Pons (tissue), 1 donor: ENCODE measurements around the gene UBXN6.

ENCODE experiments used
- DNase-seq: peaks from one replicate; pipeline ENCODE4 v3.0.0-alpha.2; 2016; ENCODE audit warnings: low spot score

The UBXN6 gene

DNA sequence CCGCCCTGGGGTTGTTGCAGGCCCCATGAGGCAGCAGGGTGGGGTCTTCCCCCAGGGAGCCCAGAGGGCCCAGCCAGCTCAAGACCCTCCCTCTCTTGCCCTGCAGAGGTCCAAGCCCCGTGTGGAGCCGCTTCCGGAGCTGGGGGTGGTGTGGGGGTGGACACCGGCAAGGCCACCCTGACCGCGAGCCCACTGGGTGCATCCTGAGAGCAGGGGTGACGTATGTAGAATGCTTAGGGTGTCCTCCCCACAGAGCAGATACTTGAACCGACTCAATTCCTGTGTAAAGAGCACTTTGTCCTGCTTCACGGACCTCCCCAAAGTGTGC, 14.8 kb downstream of the UBXN6 start:
- DNase-seq = no peak

DNA sequence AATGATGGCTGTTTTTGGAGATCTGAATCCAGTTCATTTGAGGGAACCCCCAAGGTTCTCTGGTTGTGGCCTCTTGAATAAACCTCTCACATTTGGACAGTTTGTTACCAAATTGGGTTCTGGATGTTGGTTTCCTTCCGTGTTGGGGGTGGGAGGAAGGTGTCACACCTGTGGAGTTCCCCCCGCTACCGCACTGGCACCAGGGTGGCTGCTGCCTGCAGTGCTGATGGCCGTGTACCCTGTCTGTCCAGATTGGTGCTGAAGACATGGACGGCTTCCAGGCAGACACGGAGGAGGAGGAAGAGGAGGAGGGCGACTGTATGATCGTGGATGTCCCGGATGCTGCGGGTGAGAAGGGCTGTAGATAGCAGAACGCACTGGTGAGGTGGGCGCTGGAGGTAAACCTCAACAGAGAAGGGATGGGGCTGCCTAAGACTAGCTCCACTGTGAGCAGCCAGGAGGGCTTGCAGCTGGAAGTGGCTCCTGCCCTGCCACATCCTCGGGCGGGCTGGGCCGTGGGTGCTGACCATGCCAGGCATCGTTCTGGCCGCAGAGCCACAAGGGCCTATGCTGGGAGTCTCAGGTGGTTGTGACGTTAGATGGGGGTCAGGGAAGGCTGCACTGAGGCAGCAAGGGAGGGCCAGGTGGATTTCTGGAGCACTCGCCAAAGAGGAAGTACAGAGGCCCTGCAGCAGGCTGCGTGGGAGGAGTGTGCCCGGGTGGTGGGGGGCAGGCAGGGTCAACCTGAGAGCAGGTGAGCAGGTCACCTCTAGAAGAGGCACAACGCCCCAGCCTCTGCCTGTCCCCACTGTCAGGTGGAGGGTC, 15.4 kb downstream of the UBXN6 start:
- DNase-seq = no peak

DNA sequence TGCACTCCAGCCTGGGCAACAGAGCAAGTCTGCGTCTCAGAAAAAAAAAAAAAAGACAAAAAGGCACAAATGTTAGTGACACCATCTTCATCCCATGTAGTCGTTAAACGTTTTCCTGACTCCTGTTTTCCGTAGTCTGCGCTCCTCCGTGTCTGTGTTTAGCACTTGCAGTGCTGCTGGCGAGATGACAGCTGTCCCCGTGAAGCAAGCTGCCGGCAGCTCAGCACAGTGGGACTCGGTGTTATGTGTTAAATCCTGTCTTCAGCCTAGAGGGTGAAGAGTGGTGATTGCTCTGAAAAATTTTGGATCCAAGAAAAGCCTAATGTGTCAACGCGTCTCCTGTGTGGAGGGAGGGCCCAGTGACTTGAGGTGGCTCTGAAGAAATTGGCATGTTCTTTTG, 18.4 kb downstream of the UBXN6 start:
- no peak for DNase-seq

GRCh38 chr19:4437103-4437502, 20.5 kb downstream of the UBXN6 start:
- no peak for DNase-seq

- DNase-seq = no peak
These were observed 21.4 kb downstream of the UBXN6 start for GRCh38 chr19:4436231-4436630.

- no peak for DNase-seq
These were observed 23.2 kb downstream of the UBXN6 start for GRCh38 chr19:4434391-4434790.

DNA sequence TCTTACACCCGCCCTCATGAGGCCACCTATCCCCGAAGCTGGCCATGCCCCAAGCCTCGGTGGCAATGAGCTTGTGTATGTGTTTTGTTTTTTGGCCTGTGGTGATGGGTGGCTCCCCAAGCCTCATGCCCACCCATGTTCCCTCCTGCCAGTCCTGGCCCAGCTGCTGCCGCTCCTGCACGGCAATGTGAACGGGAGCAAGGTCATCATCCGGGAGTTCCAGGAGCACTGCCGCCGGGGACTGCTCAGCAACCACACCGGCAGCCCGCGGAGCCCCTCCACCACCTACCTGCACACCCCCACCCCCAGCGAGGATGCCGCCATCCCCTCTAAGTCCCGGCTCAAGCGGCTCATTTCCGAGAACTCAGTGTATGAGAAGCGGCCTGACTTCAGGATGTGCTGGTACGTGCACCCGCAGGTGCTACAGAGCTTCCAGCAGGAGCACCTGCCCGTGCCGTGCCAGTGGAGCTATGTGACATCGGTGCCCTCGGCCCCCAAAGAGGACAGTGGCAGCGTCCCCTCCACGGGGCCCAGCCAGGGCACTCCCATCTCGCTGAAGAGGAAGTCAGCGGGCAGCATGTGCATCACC, 24.6 kb downstream of the UBXN6 start:
- DNase-seq = no peak

DNA sequence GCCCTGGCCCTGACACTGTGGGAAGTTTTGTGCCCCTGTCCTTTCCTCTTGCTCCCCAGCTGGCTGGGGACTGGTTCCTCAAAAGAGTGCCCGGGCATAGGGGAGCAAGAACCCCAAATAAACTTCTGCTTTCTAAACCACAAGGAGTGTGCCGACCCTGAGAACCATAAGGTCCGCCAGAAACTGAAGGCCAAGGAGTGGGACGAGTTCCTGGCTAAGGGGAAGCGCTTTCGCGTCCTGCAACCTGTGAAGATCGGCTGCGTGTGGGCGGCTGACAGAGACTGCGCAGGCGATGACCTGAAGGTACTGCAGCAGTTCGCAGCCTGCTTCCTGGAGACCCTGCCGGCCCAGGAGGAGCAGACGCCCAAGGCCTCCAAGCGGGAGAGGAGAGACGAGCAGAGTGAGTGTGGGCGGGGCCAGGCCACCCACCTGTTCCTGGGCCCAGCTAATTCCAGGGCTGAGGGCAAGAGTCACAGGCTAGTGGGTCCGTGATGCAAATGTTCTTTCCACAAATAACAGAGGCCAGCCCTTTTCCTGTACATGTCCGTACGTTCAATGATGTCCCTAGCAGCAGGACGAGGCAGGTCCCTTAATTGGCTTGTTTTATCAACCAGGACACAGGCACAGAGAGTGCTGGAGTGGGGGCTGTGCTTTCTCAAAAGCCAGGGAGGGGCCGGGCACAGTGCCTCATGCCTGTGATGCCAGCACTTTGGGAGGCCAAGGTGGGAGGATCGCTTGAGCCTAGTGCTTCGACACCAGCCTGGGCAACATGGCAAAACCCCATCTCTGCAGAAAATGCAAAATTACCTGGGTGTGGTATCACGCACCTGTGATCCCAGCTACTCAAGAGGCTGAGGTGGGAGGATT, 25.6 kb downstream of the UBXN6 start:
- DNase-seq = peak; percentile 84

DNA sequence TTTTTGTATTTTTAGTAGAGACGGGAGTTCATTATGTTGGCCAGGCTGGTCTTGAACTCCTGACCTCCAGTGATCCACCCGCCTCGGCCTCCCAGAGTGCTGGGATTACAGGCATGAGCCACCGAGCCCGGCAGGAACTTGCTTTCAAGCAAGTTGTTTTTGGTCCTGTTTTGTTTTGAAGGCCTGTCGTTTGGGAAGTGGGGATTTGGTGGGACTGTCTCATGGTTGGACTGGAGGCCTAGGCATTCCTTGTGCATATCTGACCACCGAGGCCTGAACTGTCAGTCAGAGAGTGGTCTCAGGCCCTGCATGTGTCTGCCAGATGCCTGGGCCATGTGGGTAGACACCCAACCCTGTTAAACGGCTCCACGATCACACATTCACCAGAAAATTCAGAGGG, 26.3 kb downstream of the UBXN6 start:
- no peak for DNase-seq

DNA sequence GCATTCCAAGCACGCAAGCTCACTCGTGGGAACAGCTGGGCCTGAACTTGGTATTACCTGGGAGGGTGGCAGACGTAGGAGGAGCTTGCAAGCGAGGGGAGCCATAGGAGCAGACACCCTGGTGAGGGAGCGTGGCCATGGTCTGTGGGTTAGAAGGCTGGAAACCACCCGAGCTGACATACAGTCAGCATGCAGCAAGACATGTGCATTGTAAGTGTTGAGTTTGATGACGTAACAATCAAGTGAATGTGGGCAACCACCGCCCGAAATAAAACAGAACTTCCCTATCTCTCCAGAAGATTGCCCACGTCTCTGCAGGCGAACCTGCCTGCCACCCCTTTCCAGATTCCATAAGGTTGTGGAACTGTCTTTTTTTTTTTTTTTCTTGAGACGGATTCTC, 26.8 kb downstream of the UBXN6 start:
- peak; percentile 80 for DNase-seq

DNA sequence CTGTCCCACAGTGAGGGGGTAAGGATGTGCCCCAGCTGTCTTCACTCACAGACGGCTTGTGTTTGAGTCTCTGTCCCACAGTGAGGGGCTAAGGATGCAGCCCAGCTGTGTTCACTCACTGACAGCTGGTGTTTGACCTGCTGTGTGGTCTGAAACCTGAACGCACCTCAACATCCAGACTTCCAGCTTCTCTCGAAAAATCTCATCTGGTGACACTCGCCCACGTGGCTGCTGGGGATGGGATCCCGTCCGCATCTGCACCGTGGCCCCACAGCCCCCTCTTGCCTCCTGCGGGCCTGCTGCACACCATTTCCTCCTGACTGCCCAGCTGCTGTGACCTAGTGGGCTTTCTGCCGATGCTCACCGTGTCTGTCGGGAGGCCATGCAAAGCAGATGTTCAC, 27.8 kb downstream of the UBXN6 start:
- DNase-seq = no peak

GRCh38 chr19:4429256-4429655, 28.3 kb downstream of the UBXN6 start:
- DNase-seq = no peak

- DNase-seq = no peak
These were observed 29.1 kb downstream of the UBXN6 start for GRCh38 chr19:4428326-4428975.

DNA sequence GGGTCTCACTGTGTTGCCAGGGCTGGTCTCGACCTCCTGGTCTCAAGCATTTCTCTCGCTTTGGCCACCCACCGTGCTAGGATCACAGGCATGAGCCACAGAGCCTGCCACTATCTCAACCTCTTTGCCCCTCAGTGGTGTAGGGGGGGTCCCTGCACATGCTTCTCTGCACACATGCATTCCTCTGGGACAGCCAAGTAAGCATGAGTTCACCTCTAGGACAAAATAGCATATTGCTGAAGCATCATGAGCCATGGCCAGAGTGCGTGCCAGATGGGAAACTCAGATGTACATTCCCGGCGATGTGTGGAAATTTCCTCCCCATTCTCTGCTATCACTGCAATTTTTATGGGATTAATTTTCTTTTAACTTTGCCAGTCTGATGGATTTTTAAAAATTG, 32.1 kb downstream of the UBXN6 start:
- no peak for DNase-seq

DNA sequence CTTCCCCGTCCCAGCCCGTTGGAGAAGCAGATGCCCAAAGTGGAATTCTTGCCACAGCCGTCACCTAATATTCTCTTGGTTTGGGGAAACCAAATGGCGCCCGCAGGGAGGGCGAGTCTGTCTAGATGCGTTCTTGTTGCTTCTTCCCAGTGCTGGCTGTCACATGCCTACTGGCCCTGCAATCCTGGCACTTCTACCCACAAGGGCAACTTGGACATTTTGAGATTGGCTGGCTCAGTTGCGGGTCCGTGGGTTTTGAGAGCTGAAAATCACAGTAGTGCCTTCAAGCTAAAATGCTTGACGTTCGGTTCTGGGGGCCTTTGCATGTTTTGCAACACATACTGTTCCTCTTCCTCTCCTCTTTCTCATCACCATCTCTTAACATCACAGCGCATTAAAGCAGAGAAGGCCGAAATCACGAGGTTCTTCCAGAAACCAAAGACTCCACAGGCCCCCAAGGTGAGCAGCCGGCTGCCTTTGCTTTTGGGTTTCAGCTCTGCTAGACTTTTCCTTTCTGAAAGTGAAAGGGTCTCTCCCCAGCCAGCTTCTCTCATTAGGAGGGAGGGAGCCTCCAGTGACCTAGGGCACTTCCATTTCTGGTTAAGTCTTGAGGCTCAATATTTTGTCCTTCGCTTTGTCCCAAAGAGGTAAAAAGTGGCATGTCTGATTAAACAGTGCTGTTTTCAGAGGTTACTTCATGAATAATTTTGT, 34.0 kb downstream of the UBXN6 start:
- no peak for DNase-seq

- no peak for DNase-seq
These were observed 41.3 kb downstream of the UBXN6 start for GRCh38 chr19:4416268-4416667.

DNA sequence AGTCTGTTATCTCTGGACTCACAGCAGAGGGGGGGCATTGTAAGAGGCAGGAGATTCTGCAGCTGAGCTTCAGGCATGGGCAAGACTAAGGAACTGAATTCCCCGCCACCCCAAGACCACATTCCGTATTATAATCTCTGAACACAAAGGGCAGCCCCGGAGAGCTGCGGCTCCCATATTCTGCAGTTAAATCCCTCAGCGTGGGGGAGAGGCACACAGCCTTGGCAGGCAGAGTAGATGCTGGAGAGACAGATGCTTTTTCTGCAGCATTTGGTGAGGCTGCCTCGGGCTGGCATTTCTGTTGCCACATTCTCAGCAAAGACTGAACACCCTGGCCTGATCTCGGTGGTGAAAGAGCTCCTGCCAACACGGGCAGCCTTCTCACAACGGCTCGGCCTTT, 42.2 kb downstream of the UBXN6 start:
- no peak for DNase-seq

DNA sequence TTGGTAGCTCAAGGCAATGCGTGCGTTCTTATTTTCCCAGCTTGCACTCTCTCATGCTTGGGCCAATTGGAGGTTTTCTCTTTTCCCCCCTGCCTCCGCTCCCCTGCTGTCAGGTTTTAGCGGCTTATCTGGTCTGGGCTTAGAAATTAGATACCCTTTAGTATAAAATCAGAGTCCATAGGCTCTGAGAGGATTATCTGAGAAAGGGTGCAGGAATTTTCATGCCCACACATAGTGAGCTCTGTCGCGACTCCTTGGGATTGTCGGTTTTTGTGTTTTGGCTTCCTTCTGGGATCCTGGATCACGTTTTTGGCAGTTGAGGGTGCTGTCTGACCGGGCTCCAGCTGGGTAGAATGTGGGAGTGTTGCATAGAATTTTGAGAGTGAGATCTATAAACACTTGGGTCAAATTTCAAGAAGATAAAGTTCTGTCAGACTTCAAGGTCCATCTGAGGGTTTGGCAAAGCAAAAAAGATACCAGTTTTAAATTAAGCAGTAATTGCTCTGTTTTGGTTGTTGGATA, 42.7 kb downstream of the UBXN6 start:
- DNase-seq = no peak

DNA sequence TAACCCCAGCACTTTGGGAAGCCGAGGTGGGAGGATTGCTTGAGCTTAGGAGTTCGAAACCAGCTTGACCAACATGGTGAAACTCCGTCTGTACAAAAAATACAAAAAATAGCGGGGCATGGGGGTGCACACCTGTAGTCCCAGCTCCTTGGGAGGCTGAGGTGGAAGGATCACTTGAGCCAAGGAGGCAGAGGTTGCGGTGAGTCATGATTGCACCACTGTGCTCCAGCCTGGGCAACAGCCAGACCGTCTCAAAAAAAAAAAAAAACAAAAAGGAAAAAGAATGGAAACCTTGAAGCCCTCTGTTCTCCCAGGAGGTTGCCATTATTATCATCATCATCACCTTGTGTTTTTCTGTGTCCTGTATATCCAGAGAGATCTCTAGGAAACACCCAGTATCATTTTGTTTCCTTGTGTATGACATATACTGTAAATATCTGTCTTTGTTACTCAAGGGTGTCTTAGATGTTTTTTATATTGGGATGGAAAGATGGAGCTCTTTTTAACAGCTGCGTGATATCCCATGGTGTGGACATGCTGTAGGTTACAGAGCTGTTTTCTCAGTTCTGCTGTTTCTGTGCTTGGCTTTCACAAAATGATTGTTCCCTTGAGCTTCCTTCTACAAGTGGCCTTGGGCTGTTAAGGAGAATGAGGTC, 43.3 kb downstream of the UBXN6 start:
- DNase-seq = no peak

DNA sequence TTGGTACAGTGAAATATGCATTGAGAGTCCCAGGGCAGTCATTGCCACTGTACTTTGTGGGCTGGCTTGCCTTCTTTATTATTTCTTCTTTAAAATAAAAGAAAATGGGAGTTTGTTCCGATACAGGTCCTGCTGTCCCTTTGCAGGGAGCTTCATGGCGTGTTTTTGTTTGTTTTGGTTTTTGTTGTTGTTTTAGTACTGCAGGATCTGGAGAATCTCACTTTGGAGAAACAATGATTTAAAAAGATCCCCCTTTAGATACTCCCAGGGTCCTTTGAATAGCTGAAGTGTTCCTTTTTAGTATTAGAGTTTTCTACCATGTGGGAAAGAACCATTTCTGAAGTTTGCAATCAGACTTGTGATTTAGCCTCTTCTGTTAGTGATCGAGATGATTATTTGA, 44.0 kb downstream of the UBXN6 start:
- no peak for DNase-seq
